GM21528 (cell line): ENCODE results near the gene HDDC3.
A peak's percentile ranks its signal among the peaks of the same experiment; 100 is the strongest.
"Not testable (repeated sequence)": the region's sequence is repeated elsewhere in the genome, so short reads cannot be mapped to it uniquely, and the experiment has no call there.

ENCODE experiments used
- ATAC-seq: cut with Tn5 transposase; IDR thresholded peaks from one replicate; pipeline ENCODE4 v1.9.1; 2021; ENCODE audit warnings: mild to moderate bottlenecking, moderate library complexity; ENCODE audit not compliant: unreplicated experiment, low FRiP score

HDDC3 gene

DNA sequence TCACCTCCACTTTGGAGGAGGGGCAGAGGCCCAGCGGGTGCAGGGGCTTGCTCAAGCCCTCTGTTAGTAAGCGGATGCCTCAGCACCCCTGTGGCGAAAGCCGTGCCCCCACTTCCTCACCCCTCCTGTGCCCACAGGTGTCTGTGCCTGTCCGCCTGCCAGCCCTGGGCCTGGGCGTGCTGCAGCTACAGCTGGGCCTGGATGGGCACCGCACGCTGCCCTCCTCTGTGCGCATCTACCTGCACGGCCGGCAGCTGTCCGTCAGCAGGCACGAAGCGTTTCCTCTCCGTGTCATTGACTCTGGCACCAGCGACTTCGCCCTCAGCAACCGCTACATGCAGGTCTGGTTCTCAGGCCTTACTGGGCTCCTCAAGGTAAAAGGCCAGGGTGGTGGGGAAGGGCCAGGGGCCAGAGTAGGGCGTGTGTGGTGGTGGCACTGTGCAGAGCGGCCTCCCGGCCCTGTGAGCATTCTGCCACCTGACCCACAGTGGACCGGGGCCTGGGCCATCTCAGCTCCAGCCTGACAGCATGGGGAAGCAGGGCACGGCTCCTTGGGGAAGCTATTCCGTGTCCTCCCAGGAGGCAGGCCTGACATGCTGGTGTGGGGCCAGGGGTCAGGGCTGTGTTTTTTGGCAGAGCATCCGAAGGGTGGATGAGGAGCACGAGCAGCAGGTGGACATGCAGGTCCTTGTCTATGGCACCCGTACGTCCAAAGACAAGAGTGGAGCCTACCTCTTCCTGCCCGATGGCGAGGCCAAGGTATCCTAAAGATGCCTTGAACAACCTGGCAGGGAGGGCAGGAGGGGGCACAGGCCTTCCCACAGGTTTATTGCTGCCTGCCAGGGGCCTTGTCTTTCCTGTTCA lies 20.2 kb downstream of the HDDC3 start:
- no peak for ATAC-seq

GRCh38 chr15:90911302-90911623 lies 21.1 kb downstream of the HDDC3 start:
- no peak for ATAC-seq

GRCh38 chr15:90910441-90911301 lies 21.7 kb downstream of the HDDC3 start:
- ATAC-seq = no peak

DNA sequence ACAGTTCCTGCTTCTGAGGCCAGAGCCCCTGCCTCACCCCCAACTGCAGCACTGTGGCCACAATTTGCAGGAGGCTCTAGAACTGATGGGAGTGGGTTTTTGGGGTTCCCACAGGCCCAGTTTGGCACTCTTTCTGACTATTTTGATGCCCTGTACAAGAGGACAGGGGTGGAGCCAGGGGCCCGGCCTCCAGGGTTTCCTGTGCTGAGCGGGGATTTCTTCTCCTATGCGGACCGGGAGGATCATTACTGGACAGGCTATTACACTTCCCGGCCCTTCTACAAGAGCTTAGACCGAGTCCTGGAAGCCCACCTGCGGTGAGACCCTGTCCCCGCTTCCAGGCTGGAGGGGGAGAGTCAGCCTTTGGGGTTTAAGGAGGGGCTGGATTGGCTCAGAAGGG lies 22.4 kb downstream of the HDDC3 start:
- ATAC-seq = no peak

DNA sequence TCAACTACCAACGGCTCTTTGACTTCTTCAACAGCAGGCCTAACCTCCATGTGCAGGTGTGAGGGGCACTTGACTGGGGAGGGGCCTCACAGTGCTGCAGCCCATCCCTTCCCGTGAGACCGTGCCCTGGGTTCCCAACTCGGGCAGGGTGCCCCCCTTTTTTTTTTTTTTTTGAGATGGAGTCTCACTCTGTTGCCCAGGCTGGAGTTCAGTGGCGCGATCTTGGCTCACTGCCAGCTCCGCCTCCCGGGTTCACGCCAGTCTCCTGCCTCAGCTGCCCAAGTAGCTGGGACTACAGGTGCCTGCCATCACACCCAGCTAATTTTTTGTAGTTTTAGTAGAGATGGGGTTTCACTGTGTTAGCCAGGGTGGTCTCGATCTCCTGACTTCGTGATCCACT lies 22.9 kb downstream of the HDDC3 start:
- ATAC-seq = not testable (repeated sequence)

DNA sequence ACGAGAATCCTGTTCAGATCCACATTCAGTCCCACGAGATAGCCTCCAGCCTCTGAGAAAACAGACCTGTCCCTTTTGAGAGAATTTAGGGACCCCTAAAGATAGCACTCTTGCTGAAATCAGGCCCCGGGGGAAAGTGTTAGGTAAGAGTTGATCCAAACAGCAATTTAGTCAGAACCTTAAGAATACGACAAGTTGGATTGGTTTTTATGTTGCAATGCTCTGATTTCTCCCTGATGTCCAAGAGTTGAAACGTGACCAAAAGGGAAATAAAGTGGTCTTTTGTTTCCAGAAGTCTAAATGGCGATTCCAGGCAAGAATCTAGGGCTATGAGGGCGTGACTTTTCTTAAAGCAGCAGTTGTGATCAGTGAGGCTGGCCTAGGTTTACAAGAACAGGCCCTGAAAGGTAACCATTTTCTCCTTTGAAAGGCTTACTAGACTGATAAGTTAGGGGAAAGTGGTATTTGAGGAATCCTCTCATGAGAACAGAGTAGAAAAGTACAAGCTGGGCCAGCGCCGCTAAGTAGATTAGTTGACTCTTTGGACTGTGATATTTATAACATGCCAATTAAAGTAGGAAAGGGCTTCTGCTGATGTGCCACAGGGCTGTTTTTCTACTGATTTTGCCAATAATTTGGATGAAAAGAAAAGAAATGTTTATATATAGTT lies 24.4 kb downstream of the HDDC3 start:
- ATAC-seq = no peak

DNA sequence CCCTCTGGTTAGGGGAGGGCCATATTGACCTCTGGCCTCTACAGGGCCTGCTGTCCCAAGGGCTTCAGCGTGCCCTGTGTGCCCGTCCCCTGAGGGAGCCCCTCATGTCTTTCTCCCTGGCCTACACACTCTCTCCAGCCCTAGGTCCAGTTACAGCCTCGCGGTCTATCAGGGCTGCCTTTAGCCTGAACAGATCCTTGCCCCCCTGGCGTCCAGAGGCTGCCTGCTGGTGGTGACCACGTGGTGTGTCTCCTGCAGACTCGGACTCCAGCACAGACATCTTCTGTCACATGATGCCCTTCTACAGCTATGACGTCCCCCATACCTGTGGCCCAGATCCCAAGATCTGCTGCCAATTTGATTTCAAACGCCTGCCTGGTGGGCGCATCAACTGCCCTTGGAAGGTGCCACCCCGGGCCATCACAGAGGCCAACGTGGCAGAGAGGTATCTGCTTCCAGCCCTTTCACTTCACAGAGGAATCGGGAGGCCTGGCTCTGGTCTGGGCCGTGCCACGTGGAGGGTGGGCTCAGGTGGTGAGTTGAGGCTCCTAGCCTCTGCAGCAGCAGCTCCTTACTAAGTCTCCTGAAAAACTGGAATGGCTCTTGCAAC lies 25.2 kb downstream of the HDDC3 start:
- ATAC-seq = no peak

GRCh38 chr15:90906181-90906849 lies 26.0 kb downstream of the HDDC3 start:
- no peak for ATAC-seq

GRCh38 chr15:90905306-90906180 lies 26.8 kb downstream of the HDDC3 start:
- ATAC-seq = no peak

DNA sequence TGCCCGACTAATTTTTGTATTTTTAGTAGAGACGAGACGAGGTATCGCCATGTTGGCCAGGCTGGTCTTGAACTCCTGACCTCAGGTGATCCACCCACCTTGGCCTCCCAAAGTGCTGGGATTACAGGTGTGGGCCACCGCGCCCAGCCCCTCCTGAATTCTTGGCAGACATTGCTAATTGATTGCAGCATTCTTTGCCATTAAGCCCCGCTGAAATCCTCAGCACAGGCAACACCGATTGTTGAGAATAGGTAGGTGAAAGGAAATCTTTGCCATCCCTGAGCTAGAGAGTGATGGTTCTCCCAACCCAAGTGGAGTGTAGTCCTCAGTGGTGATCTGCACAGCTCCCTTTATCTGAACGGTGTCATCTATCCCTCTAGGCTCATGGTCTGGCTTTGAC lies 27.6 kb downstream of the HDDC3 start:
- ATAC-seq = no peak

DNA sequence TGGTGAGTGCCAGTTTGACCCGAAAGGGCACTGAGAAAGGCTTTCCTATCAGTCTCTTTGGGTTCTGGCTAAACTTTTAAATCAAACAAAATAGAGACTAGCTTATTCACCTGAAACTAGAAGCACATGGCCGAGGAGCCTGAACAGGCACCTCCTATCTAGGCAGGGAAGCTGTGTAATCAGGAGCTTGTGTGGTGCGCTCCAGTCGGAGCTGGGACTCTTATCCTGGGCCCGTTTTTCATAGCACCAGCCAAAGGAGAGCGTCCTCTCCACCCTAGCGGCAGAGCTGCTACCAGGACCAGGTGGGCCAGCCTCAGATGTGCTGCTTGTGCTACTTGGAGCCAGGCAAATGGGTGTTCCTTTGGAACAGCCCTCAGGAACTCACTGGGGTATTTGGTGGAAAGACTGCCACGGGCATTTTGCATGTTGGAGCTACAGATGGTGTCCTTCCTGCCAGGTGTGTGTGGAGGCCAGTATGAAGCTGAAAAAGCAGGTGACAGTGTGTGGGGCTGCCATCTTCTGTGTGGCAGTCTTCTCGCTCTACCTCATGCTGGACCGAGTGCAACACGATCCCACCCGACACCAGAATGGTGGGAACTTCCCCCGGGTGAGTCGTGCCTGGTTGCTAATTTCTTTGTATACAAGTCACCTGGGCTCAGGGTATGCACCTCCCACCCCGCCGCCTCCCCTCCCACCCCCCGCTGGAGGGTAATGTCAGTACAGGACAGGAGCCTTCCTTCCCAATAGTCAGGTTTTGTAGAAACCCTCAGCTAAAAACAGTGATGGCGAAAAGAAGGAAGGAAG lies 28.4 kb downstream of the HDDC3 start:
- ATAC-seq = no peak

GRCh38 chr15:90902840-90903732 lies 29.3 kb downstream of the HDDC3 start, which contains the start of gene MAN2A2:
MAN2A2 (plus strand) TSS chr15:90903302; CDS start chr15:90904208, 906 bp downstream.
- peak; percentile 56 for ATAC-seq

- peak; percentile 72 for ATAC-seq
These were observed 30.1 kb downstream of the HDDC3 start for GRCh38 chr15:90902040-90902839.

- ATAC-seq = no peak
These were observed 30.9 kb downstream of the HDDC3 start for GRCh38 chr15:90901175-90902039.

- not testable (repeated sequence) for ATAC-seq
These were observed 35.2 kb downstream of the HDDC3 start for GRCh38 chr15:90897131-90897655.
